ENCODE measurements around the gene TSPAN5. TPM values are rescaled to one million over a fixed set of nuclear protein-coding genes. Genes with fewer than 3 reads are reported as not detected.

TSPAN5 gene
- total RNA-seq, 3 donors from 2014 or later: 1.9 to 17.7 (median 12.8) TPM

- Histone ChIP-seq H3K4me3 (no peak overlapping the region), H3K27me3 (no peaks in the 10 kb centered on the region), H3K27ac (no peak overlapping the region), H3K4me1 (no peaks in the 10 kb centered on the region), H3K36me3 (no peaks in the 10 kb centered on the region), H3K9me3 (no peaks in the 10 kb centered on the region)
- intact Hi-C loops (cut with DNase I; ENCODE audit: low total_unique reads): no loop called here
- no peak for DNase-seq (ENCODE audit: low spot score in 2 of 2)
- TF ChIP-seq CTCF (IDR thresholded peaks at IDR 0.05) (no peak), POLR2A (IDR thresholded peaks at IDR 0.05) (no peak), POLR2AphosphoS5 (IDR thresholded peaks at IDR 0.05) (no peak)
Measured at GRCh38 chr4:98639108-98639507, 19.3 kb downstream of the TSPAN5 start.

- Histone ChIP-seq H3K27ac (no peak overlapping the region), H3K4me3 (no peak overlapping the region), H3K27me3 (no peaks in the 10 kb centered on the region), H3K4me1 (no peaks in the 10 kb centered on the region), H3K36me3 (no peaks in the 10 kb centered on the region), H3K9me3 (no peaks in the 10 kb centered on the region)
- intact Hi-C loops (cut with DNase I; ENCODE audit: low total_unique reads): no loop called here
- no peak for TF ChIP-seq CTCF (IDR thresholded peaks at IDR 0.05)
- no peak for TF ChIP-seq POLR2A (IDR thresholded peaks at IDR 0.05)
- no peak for TF ChIP-seq POLR2AphosphoS5 (IDR thresholded peaks at IDR 0.05)
- DNase-seq (ENCODE audit: low spot score in 2 of 2): no peak
Measured at GRCh38 chr4:98638661-98639060, 19.8 kb downstream of the TSPAN5 start.

- DNase-seq (ENCODE audit: low spot score in 2 of 2): no peak
- TF ChIP-seq POLR2A (IDR thresholded peaks at IDR 0.05) (no peak), POLR2AphosphoS5 (IDR thresholded peaks at IDR 0.05) (no peak), CTCF (IDR thresholded peaks at IDR 0.05) (no peak)
- no peaks in the 10 kb centered on the region for H3K9me3 ChIP-seq
- no peak overlapping the region for H3K4me3 ChIP-seq
- H3K27me3 ChIP-seq: no peaks in the 10 kb centered on the region
- no peaks in the 10 kb centered on the region for H3K4me1 ChIP-seq
- H3K36me3 ChIP-seq: no peaks in the 10 kb centered on the region
- no peak overlapping the region for H3K27ac ChIP-seq
- intact Hi-C loops (cut with DNase I; ENCODE audit: low total_unique reads): no loop called here
Measured at GRCh38 chr4:98634061-98634460, 24.4 kb downstream of the TSPAN5 start.

GRCh38 chr4:98633159-98633558 lies 25.3 kb downstream of the TSPAN5 start:
- H3K4me3 ChIP-seq: no peak overlapping the region
- H3K27me3 ChIP-seq: no peaks in the 10 kb centered on the region
- no peaks in the 10 kb centered on the region for H3K36me3 ChIP-seq
- intact Hi-C loops (cut with DNase I; ENCODE audit: low total_unique reads): no loop called here
- no peaks in the 10 kb centered on the region for H3K4me1 ChIP-seq
- TF ChIP-seq POLR2AphosphoS5 (IDR thresholded peaks at IDR 0.05) (no peak), CTCF (IDR thresholded peaks at IDR 0.05) (no peak), POLR2A (IDR thresholded peaks at IDR 0.05) (no peak)
- no peak overlapping the region for H3K27ac ChIP-seq
- DNase-seq (ENCODE audit: low spot score in 2 of 2): no peak
- H3K9me3 ChIP-seq: no peaks in the 10 kb centered on the region

- TF ChIP-seq POLR2AphosphoS5 (IDR thresholded peaks at IDR 0.05) (no peak), CTCF (IDR thresholded peaks at IDR 0.05) (no peak), POLR2A (IDR thresholded peaks at IDR 0.05) (no peak)
- no peaks in the 10 kb centered on the region for H3K27me3 ChIP-seq
- intact Hi-C loops (cut with DNase I; ENCODE audit: low total_unique reads): no loop called here
- no peaks in the 10 kb centered on the region for H3K9me3 ChIP-seq
- H3K4me3 ChIP-seq: no peak overlapping the region
- no peaks in the 10 kb centered on the region for H3K4me1 ChIP-seq
- no peak overlapping the region for H3K27ac ChIP-seq
- DNase-seq (ENCODE audit: low spot score in 2 of 2): no peak
- H3K36me3 ChIP-seq: no peaks in the 10 kb centered on the region
Measured at GRCh38 chr4:98632258-98632657, 26.2 kb downstream of the TSPAN5 start.

Data from breast epithelium (tissue), 4 donors.